Stimulated activated CD8-positive, alpha-beta memory T cell treated with anti-CD3 and anti-CD28 coated beads, Interleukin-7, amount 100 ng/mL, for 1 hour (primary cell): Measurements from ENCODE around the gene COL4A5.
"Not testable (repeated sequence)": the region's sequence is repeated elsewhere in the genome, so short reads cannot be mapped to it uniquely, and the experiment has no call there.

ENCODE experiments used
- DNase-seq, 2 donors: peaks; one replicate each; pipeline ENCODE4 v3.0.0-alpha.2; 2020; ENCODE audit warnings: low read depth in 2 of 2

Gene COL4A5

GRCh38 chrX:108439426-108439942 is at the start of gene COL4A5:
TSS of gene COL4A5 (plus strand) at chrX:108439838. CDS start at chrX:108440126, 288 bp downstream.
- no peak for DNase-seq

GRCh38 chrX:108390976-108391717 is 48.5 kb upstream of the COL4A5 start:
- DNase-seq = not testable (repeated sequence)

- DNase-seq = no peak
These were observed 43.3 kb upstream of the COL4A5 start for GRCh38 chrX:108396188-108396891.

GRCh38 chrX:108396986-108397385 is 42.7 kb upstream of the COL4A5 start:
- DNase-seq = no peak

- DNase-seq = no peak
These were observed 41.8 kb upstream of the COL4A5 start for GRCh38 chrX:108397627-108398391.

GRCh38 chrX:108399418-108400165 is 40.0 kb upstream of the COL4A5 start:
- no peak for DNase-seq

- DNase-seq = no peak
These were observed 26.9 kb upstream of the COL4A5 start for GRCh38 chrX:108412783-108413182.

- DNase-seq = no peak
These were observed 24.5 kb upstream of the COL4A5 start for GRCh38 chrX:108415146-108415545.

GRCh38 chrX:108415891-108416290 is 23.7 kb upstream of the COL4A5 start:
- no peak for DNase-seq

- no peak for DNase-seq
These were observed 22.4 kb upstream of the COL4A5 start for GRCh38 chrX:108417257-108417656.

- DNase-seq = no peak
These were observed 20.2 kb upstream of the COL4A5 start for GRCh38 chrX:108419401-108419800.

- DNase-seq = no peak
These were observed 19.2 kb upstream of the COL4A5 start for GRCh38 chrX:108420481-108420880.

GRCh38 chrX:108426262-108426661 is 13.4 kb upstream of the COL4A5 start:
- no peak for DNase-seq

- DNase-seq = no peak
These were observed 4.4 kb upstream of the COL4A5 start for GRCh38 chrX:108435261-108435660.

- no peak for DNase-seq
These were observed 2.1 kb upstream of the COL4A5 start for GRCh38 chrX:108437349-108438109.

GRCh38 chrX:108438110-108438623 is 1.5 kb upstream of the COL4A5 start, which contains the start of gene COL4A6:
TSS of gene COL4A6 (minus strand) at chrX:108438422. CDS start at chrX:108438196, 226 bp downstream.
- no peak for DNase-seq

- DNase-seq = no peak
These were observed 491 bp downstream of the COL4A5 start for GRCh38 chrX:108439961-108440696.

GRCh38 chrX:108442901-108443464 is 3.3 kb downstream of the COL4A5 start:
- no peak for DNase-seq

GRCh38 chrX:108447303-108447702 is 7.7 kb downstream of the COL4A5 start:
- DNase-seq = no peak
